Measurements from ENCODE around the gene RIPPLY1.

The RIPPLY1 gene

GRCh38 chrX:106919932-106920452 is 16.9 kb upstream of the RIPPLY1 start, which contains the start of gene CLDN2:
Gene CLDN2 (plus strand): TSS chrX:106920402. CDS start chrX:106928229, 7,827 bp downstream.
- no peak for DNase-seq
- intact Hi-C loops (cut with DNase I), result no loop called here

DNA sequence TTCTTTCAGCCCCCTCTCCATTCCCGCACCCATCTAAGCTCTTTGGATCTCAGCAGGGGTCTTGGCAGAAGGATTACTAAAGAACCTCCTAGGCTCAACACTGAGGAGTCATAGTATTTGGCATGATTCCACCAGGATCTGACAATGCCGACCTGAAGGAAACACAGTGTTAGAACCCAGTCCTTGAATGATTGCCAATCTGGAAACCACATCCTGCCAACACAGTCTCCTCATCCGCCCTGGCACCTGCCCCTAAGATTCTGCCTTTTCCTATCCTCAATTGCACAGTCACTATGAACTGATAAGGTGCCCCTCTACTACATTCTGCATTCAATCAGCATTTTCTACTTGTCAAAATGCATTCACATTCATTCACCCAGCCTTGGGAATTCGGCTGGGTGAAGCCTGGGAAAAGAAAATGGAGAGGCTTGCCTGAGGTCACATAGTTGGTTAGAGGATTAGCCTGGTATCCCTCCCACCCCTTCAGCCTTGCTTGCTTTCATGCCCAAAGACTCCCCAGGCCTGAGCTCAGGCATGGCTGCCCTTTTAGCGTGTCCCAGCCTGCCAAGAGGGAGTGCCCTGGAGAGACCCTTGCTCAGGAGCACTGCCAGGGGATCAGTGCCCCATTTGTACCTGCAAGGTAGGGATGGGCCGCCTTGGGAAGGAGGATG is 14.8 kb upstream of the RIPPLY1 start:
- intact Hi-C loops (cut with DNase I), result no loop called here
- no peak for DNase-seq

DNA sequence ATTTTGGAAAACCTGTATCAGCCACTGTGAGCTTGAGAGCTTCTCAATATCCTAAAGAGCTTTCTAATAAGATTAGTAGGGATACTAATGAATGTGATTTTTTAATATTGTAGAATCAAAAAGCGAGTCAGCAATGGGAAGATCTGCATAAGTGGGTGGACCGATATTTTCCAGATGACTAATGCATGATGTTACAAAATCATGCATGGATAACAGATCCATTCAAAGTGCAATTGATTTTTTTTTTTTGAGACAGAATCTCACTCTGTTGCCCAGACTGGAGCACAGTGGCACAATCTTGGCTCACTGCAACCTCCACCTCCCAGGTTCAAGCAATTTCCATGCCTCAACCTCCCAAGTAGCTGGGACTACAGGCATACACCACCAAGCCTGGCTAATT is 9.7 kb upstream of the RIPPLY1 start:
- DNase-seq, result no peak
- intact Hi-C loops (cut with DNase I), result no loop called here

- peak in 1 of 42 donors; percentile 2 for DNase-seq
- intact Hi-C loops (cut with DNase I), result no loop called here
These were observed 3.2 kb upstream of the RIPPLY1 start for GRCh38 chrX:106906361-106906760.

DNA sequence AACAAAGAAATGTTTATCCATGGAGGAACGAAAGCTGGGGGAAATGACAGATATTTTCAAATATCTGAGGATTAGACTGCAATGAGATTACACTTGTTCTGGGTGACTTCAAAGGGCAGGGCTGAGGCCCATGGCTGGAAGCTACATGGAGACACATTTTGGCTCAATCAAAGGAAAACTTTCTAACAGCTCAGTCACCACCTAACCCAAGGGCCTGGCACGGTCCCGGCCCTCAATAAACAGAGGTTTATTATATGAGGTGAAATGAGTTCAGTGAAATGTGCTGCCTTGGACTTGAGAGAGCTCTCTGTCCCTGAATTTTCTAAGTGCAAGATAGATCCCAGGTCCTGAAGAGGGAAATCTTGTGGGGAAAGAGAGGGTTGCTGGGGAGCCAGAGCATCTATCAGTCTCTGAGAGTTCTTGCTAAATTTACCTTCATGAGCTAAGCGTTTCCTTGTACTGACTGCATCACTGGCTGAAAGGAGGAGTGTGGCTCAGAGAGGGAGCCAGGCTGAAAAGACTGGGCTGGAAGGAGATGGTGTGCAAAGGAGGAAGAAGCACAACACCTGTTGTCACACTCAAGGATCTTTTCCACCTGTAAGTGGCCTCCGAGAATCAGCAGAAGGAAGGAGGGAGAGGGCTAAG is 2.0 kb upstream of the RIPPLY1 start:
- intact Hi-C loops (cut with DNase I), result no loop called here
- DNase-seq, result no peak

DNA sequence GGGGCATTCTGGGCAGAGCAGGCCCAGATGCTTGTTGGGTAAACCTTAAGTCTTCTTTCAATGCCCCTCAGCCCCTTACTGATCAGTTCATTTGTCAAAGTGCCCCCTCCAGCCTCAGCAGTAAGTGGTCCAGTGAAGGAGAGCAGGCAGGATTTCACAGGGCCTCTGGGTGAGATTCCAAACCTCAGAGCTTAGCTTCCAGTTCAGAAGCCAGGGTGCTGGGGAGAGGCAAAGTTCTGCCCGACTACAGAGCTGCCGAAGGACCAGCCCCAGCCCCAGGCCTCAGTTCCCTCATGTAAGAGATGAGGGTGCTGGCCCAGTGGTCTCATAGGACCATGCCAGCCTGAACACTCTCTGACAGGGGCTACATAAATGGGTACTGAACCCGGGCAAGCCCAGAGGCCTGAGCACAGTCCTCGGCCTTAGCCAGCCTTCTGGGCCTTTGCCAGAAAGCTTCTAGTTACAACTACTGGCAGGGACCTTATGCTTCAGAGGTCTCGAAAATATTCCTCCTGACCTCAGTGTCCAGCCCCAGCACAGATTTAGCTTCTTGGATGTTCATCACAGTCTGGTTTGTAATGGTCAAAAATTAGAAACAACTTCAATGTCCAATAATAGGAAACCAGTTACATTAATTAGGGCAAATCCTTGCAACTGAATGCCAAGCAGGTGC is 851 bp upstream of the RIPPLY1 start:
- DNase-seq, result no peak
- intact Hi-C loops (cut with DNase I), result no loop called here

DNA sequence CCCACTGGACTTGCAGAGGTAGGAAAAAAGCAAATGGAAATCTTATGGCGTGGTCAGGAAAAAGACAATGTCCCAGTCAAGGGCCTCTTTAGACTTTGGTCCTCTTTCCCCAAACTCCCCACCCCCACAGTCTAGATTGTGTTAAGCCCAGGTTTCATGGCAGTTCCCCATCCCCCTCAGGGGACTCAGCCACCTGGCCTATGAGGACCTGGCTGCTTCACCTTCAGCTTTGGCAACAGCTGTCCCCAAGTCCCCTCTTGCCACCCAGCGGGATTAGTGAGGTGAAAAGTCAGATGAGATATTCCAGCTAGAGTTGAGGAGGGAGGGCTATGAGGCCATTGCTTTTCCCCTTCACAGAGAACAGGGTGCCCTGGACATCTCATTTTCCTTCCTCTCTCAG is 457 bp downstream of the RIPPLY1 start:
- intact Hi-C loops (cut with DNase I), result no loop called here
- no peak for DNase-seq

- no peak for DNase-seq
- intact Hi-C loops (cut with DNase I), result no loop called here
These were observed 1.3 kb downstream of the RIPPLY1 start for GRCh38 chrX:106901781-106902219.

DNA sequence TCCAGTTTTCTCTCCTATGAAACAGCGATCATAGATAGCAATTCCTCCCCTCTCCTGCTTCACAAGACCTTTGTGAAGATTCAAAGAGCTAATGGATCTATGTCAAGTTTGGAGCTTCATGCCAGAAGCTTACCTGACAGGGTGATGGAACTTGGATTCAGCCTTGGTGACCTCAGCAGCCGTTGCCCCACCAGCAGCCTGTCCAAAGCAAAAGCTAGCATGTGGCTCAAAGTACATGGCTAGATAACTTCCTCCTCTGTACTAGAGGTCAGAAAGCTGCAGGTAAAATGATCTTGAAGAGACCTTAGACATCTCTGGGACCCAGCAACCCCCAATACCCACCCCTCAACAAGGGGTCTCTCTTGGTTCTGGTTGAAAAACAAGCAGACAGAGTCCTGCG is 1.8 kb downstream of the RIPPLY1 start:
- no peak for DNase-seq
- intact Hi-C loops (cut with DNase I), result no loop called here

DNA sequence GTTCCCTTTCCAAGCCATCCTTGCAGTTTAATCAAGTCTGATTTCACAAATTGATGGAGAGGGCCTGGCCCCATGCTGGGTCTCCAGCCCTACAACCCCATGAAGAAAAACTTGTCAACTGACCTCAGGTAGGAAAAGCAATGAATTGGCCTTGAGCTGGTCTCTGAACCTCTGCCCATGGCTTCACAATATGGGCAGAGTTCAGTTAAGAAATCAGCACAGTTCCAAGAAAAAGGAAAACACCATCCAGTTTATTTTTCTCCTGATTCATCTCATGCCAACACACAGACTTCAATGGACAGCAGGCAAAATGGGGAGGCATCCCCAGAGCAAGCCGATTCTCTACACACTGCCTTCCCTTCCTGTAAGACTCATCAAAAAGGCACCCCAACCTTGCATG is 3.3 kb downstream of the RIPPLY1 start:
- intact Hi-C loops (cut with DNase I), result loop anchor here (5.0 kb wide), 1 partner anchor 52 kb away; no protein-coding TSS in a partner anchor
- no peak for DNase-seq

GRCh38 chrX:106899276-106899675 is 3.9 kb downstream of the RIPPLY1 start:
- intact Hi-C loops (cut with DNase I), result loop anchor here (5.0 kb wide), 1 partner anchor 53 kb away; no protein-coding TSS in a partner anchor
- no peak for DNase-seq

GRCh38 chrX:106898462-106898861 is 4.7 kb downstream of the RIPPLY1 start:
- intact Hi-C loops (cut with DNase I), result loop anchor here (5.0 kb wide), 1 partner anchor 54 kb away; no protein-coding TSS in a partner anchor
- peak in 3 of 42 donors; percentile 9 to 39 (median 18) for DNase-seq

GRCh38 chrX:106897259-106897658 is 5.9 kb downstream of the RIPPLY1 start:
- DNase-seq, result no peak
- intact Hi-C loops (cut with DNase I), result loop anchor here (5.0 kb wide), 1 partner anchor 55 kb away; no protein-coding TSS in a partner anchor

- intact Hi-C loops (cut with DNase I), result loop anchor here (5.0 kb wide), 1 partner anchor 57 kb away; no protein-coding TSS in a partner anchor
- DNase-seq, result no peak
These were observed 8.1 kb downstream of the RIPPLY1 start for GRCh38 chrX:106894978-106895452.

- peak; percentile 34 to 83 (median 66) for DNase-seq
- intact Hi-C loops (cut with DNase I), result no loop called here
These were observed 8.7 kb downstream of the RIPPLY1 start for GRCh38 chrX:106894392-106894909.

GRCh38 chrX:106891762-106892460 is 11.2 kb downstream of the RIPPLY1 start:
- peak in 1 of 42 donors; percentile 13 for DNase-seq
- intact Hi-C loops (cut with DNase I), result no loop called here

- no peak for DNase-seq
- intact Hi-C loops (cut with DNase I), result no loop called here
These were observed 13.7 kb downstream of the RIPPLY1 start for GRCh38 chrX:106889468-106889867.

DNA sequence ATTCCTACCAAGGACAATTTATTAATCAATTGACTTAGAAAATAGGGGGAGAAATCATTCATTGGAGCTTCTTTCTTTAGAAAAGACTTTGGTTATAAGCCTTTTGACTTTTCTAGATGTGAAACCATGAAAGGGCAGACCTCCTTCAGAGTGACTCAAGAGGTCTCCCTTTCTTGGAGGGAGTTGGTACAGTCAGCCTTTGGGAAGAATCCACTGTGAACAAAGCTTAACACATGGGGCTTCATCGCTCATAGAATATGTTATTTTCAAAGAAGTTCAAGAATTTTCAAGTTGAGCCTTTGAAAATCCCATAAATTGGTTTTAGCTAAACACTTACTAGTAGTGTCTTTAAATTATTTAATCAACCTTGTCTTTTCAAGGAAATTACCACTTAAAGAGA is 28.0 kb downstream of the RIPPLY1 start:
- no peak for DNase-seq
- intact Hi-C loops (cut with DNase I), result no loop called here

DNA sequence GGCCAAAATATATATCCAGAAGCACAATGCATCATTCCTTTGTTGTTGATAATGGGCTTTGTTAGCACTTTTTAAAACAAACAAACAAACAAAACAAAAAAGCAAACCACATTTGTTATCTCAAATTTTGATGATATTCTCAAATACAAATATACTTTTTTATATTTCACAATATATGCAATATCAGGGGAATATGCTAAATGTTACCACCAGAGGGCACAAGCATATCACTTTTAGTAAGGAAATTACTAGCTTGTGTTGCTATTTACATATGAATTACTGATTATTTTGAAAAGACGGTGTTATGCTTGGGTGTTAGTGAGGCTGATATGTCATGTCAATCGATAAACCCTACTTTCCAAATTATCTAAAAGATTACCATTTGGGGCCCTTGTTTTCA is 29.1 kb downstream of the RIPPLY1 start:
- intact Hi-C loops (cut with DNase I), result no loop called here
- no peak for DNase-seq
